A673 (cell line): Measurements from ENCODE around the gene CCHCR1.

Source experiments
- EZH2 ChIP-seq: fragments of 200-600 bp; sonication (generic); IDR thresholded peaks from 2 replicates; pipeline ENCODE4 v1.6.1; 2017; ENCODE audit warnings: borderline replicate concordance, low read depth, mild to moderate bottlenecking, mixed read lengths, antibody characterized with exemption, low read length; ENCODE audit not compliant: poor library complexity, severe bottlenecking
- TF ChIP-seq, protein P1 (sequence below): fragments of 300-800, 200-600 bp; sonication (generic); conservative IDR thresholded peaks from 2 replicates; pipeline ENCODE4 v1.5.1; 2017; ENCODE audit warnings: low read depth, mild to moderate bottlenecking, antibody characterized with exemption, low read length, moderate library complexity, mixed read lengths

DNA sequence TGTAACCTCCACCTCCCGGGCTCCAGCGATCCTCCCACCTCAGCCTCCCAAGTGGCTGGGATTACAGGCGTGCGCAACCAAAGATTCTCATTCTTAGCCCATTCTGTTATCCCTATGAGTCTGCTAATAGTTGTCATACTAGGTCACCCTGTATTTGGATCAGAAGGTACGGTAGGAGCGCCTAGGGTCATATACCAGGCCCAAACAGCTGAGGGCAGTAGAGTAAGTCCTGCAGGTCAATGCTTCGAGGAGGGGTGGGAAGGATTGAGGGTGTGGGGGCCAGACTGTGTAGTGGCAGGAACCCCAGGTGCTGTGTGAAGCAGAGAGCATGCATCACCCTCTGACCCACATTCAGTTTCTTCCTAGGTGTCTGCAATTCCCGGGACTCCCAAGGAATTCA, 35.6 kb upstream of the CCHCR1 start:
- TF ChIP-seq, protein P1, sequence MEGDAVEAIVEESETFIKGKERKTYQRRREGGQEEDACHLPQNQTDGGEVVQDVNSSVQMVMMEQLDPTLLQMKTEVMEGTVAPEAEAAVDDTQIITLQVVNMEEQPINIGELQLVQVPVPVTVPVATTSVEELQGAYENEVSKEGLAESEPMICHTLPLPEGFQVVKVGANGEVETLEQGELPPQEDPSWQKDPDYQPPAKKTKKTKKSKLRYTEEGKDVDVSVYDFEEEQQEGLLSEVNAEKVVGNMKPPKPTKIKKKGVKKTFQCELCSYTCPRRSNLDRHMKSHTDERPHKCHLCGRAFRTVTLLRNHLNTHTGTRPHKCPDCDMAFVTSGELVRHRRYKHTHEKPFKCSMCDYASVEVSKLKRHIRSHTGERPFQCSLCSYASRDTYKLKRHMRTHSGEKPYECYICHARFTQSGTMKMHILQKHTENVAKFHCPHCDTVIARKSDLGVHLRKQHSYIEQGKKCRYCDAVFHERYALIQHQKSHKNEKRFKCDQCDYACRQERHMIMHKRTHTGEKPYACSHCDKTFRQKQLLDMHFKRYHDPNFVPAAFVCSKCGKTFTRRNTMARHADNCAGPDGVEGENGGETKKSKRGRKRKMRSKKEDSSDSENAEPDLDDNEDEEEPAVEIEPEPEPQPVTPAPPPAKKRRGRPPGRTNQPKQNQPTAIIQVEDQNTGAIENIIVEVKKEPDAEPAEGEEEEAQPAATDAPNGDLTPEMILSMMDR: no peak
- TF ChIP-seq EZH2: no peak
